ENCODE measurements around the gene NR2F6. TPM values are rescaled to one million over a fixed set of nuclear protein-coding genes. Genes with fewer than 3 reads are reported as not detected.

The NR2F6 gene
- total RNA-seq, 1 donor from 2014 or later: 59.1 TPM

DNA sequence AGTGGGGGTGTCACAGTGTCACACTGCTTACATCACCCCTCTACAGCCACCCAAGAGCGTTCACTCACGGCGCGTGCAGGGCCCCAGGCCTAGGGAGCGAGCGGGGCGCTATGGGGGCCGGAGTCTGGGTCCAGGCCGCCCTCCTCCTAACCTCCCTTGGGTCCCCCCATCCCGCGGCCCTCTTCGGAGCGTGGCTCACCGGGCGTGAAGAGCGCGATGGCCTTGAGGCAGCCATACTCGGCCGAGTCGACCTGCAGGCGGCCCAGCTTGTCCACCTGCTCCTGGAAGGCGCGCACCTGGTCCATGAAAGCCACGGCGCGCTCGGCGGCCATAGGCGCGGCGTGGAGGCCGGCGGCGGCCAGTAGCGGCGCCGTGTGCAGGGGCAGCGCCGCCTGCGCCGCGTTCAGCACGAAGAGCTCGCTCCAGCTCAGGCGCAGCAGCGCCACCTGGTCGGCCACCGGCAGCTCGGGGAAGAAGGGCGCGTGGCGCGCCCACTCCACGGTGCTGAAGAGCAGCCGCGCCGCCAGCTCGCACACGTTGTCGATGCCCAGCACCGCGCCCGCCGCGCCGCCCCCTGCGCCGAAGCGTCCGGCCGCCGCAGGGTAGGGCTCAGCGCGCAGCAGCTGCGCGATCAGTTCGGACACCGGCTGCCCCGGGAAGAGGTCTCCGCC, 10.3 kb downstream of the NR2F6 start:
- no peak overlapping the region for H3K27ac Mint-ChIP-seq
- H3K4me1 Mint-ChIP-seq: peaks cover 11% of the 10 kb centered on the region
- H3K36me3 Mint-ChIP-seq: peaks cover 14% of the 10 kb centered on the region
- H3K27me3 Mint-ChIP-seq (ENCODE audit: low read depth): no peaks in the 10 kb centered on the region
- H3K4me3 Mint-ChIP-seq: peak overlapping the region; percentile 56
- TF ChIP-seq, protein P1, sequence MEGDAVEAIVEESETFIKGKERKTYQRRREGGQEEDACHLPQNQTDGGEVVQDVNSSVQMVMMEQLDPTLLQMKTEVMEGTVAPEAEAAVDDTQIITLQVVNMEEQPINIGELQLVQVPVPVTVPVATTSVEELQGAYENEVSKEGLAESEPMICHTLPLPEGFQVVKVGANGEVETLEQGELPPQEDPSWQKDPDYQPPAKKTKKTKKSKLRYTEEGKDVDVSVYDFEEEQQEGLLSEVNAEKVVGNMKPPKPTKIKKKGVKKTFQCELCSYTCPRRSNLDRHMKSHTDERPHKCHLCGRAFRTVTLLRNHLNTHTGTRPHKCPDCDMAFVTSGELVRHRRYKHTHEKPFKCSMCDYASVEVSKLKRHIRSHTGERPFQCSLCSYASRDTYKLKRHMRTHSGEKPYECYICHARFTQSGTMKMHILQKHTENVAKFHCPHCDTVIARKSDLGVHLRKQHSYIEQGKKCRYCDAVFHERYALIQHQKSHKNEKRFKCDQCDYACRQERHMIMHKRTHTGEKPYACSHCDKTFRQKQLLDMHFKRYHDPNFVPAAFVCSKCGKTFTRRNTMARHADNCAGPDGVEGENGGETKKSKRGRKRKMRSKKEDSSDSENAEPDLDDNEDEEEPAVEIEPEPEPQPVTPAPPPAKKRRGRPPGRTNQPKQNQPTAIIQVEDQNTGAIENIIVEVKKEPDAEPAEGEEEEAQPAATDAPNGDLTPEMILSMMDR (IDR thresholded peaks at IDR 0.05; ENCODE audit: unreplicated experiment): no peak
- no peaks in the 10 kb centered on the region for H3K9me3 Mint-ChIP-seq
- peak; percentile 68 to 80 for DNase-seq (ENCODE audit: low spot score in 2 of 2, unreplicated experiment in 2 of 2)

DNA sequence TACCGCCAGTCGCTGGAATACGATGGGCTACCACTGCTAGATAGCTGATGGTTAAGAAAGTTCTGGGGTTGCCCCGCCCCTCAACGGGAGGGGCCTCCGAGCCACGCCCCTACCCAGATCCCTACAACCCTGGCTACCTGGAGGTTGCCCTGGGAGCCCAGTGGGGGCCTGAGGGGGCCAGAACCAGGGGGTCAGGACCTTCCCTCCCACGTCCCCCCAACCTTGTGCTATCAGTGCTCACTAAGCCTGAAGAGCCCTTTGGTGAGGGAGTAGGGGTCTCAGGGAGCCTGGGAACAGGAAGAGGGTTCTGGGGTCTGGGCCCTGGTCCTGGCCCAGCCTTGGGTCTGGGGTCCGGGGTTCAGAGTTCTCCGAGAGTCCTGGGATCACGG, 10.8 kb downstream of the NR2F6 start:
- Mint-ChIP-seq H3K27ac (no peak overlapping the region), H3K9me3 (no peaks in the 10 kb centered on the region)
- TF ChIP-seq, protein P1 (IDR thresholded peaks at IDR 0.05; ENCODE audit: unreplicated experiment): no peak

DNA sequence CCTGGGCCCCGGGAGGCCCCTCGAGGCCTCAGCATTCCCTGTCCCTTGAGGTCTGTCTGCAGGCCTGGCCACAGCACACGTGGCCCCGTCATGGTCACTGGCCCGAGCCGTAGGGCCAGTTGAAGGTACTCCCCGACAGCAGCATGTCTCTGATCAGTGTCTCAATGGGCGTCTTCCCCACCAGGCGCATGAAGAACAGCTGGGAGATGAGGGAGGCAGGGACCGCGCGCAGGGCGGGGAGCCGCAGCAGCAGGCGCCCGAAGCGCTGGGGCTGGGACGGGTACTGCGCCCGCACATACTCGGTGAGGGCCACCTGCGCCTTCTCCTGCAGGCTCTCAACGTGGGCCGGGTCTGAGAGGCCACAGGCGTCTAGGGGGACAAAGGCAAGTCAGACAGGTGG, 13.5 kb downstream of the NR2F6 start:
- no peaks in the 10 kb centered on the region for H3K27me3 Mint-ChIP-seq (ENCODE audit: low read depth)
- peaks cover 10% of the 10 kb centered on the region for H3K36me3 Mint-ChIP-seq

More for the DNA sequence above, 10.8 kb downstream of the NR2F6 start:
- Mint-ChIP-seq H3K4me1 (peaks cover 11% of the 10 kb centered on the region), H3K36me3 (peaks cover 14% of the 10 kb centered on the region), H3K4me3 (peak overlapping the region; percentile 56), H3K27me3 (ENCODE audit: low read depth) (no peaks in the 10 kb centered on the region)
- no peak for DNase-seq (ENCODE audit: low spot score in 2 of 2, unreplicated experiment in 2 of 2)

DNA sequence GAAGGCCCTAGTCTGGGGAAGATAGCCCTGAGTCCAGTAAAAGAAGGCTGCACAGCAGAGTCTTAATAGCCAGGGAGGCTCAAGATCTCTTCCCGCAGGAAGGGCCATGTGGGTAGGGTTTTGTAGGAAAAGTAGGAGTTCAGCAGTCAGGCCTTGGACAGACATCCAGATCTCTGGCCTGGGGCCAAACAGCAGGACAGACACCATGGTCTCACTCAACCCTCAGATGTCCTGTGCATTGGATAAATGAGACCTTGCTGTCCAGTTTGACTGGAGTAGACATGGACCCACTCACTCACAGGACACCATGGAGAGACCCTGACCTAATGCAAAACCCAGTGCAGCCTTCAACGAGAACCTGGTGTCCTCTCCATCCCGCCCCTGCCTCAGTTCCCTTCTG, 15.8 kb downstream of the NR2F6 start:
- H3K4me3 Mint-ChIP-seq: no peak overlapping the region
- no peak overlapping the region for H3K27ac Mint-ChIP-seq
- no peak for DNase-seq (ENCODE audit: low spot score in 2 of 2, unreplicated experiment in 2 of 2)
- no peaks in the 10 kb centered on the region for H3K9me3 Mint-ChIP-seq
- H3K27me3 Mint-ChIP-seq (ENCODE audit: low read depth): no peaks in the 10 kb centered on the region
- H3K4me1 Mint-ChIP-seq: peaks cover 4% of the 10 kb centered on the region
- peaks cover 11% of the 10 kb centered on the region for H3K36me3 Mint-ChIP-seq
- TF ChIP-seq, protein P1 (IDR thresholded peaks at IDR 0.05; ENCODE audit: unreplicated experiment): no peak

More for the DNA sequence above, 13.5 kb downstream of the NR2F6 start:
- H3K27ac Mint-ChIP-seq: no peak overlapping the region
- H3K4me1 Mint-ChIP-seq: peaks cover 7% of the 10 kb centered on the region
- no peaks in the 10 kb centered on the region for H3K9me3 Mint-ChIP-seq
- TF ChIP-seq, protein P1 (IDR thresholded peaks at IDR 0.05; ENCODE audit: unreplicated experiment): no peak
- no peak overlapping the region for H3K4me3 Mint-ChIP-seq
- no peak for DNase-seq (ENCODE audit: low spot score in 2 of 2, unreplicated experiment in 2 of 2)

DNA sequence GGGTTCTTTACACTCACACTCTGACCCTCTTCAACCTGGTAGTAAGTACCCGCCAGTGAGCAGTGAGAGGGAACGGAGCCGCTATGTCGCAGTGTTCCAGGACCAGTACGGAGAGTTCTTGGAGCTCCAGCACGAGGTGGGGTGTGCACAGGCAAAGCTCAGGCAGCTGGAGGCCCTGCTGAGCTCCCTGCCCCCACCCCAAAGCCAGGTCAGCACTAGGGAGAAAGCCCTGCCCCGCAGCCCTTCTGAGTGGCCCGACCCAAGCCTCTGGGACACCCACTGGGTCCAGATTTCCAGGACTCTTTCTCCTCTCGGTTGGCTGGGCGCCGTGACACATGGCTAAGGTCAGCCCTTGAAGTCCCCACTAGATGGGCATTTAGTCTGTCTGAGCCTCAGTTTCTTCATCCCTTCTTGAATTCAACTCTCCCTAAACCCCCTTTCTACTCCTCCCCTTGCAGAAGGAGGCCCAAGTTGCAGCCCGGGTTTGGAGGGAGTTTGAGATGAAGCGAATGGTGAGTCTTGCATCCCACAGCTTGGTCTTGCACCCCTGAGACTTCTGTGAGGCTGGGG, 17.8 kb downstream of the NR2F6 start:
- Mint-ChIP-seq H3K27ac (no peak overlapping the region), H3K9me3 (no peaks in the 10 kb centered on the region), H3K4me1 (peaks cover 4% of the 10 kb centered on the region), H3K36me3 (peaks cover 11% of the 10 kb centered on the region), H3K4me3 (no peak overlapping the region), H3K27me3 (ENCODE audit: low read depth) (no peaks in the 10 kb centered on the region)
- DNase-seq (ENCODE audit: low spot score in 2 of 2, unreplicated experiment in 2 of 2): no peak
- TF ChIP-seq, protein P1 (IDR thresholded peaks at IDR 0.05; ENCODE audit: unreplicated experiment): no peak

Data from mesothelial cell of epicardium (in vitro differentiated cells).